ENCODE data around the gene BCLAF1. TPM values are rescaled to one million over a fixed set of nuclear protein-coding genes. Genes with fewer than 3 reads are reported as not detected.
A peak's percentile ranks its signal among the peaks of the same experiment; 100 is the strongest.

Gene BCLAF1
- total and polyA plus RNA-seq, 9 of the 15 experiments (the other 6 are each of a cell fraction or from before 2014, with no cell fraction given) = 65.4 to 286 (median 165) TPM

DNA sequence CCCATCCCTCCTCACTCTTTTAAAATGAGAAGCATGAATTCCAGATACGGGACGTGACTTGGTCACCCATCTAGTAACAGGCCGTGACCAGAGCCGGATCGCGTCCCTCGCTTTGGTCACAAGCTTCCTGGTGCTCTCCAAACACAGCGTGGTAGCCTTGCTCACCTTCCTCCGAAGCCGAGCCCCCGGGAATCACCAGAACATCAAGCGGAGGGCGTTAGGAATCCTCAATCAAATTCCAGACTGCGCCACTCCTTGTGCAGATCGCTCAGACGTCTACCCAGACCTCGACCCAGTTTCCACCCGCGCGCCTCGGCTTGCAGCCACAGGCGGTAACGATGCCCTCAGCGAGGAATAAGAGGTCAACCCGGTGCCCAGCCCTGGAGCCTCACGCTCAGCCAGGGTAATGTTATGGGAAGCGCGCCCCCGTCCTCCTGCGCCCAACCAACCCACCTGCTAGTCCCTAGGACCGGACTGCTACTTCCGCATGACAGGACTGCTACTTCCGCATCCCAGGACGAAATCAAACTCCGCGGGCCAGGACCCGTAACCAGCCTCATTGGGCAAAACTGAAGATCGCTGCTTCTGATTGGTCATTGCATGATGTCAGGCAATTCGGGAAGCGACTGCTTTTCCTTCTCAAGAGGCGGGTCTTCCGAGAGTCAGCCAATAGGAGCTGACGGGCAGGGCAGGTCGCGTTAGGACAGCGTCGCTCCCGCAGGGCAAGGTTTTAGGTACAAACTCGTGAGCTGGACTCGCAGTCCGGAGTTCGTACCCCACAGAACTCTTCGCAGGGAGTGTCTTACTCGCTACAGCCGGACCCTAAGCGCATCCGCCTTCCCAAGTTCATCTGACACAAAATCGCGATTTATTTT lies 39.6 kb downstream of the BCLAF1 start, which contains the start of gene MTFR2 (continued):
- TF ChIP-seq ETV1 (tag; conservative IDR thresholded peaks at IDR 0.05; ENCODE audit: low read depth) = peak; percentile 75
- peak; percentile 97 for TF ChIP-seq CREB1 (IDR thresholded peaks at IDR 0.05)
- TF ChIP-seq CREB1 (CRISPR knock-in tag; IDR thresholded peaks at IDR 0.05) = peak; percentile 96
- TF ChIP-seq ZNF77 (CRISPR knock-in tag; IDR thresholded peaks at IDR 0.05) = no peak
- no peak for TF ChIP-seq RBM14 (IDR thresholded peaks at IDR 0.05; ENCODE audit: borderline replicate concordance, insufficient read depth, low read depth, low read length)
- TF ChIP-seq KLF6 (CRISPR knock-in tag; IDR thresholded peaks at IDR 0.05; ENCODE audit: borderline replicate concordance) = peak; percentile 54; the same call in 1 of the 2 replicates
- TF ChIP-seq, protein P1, sequence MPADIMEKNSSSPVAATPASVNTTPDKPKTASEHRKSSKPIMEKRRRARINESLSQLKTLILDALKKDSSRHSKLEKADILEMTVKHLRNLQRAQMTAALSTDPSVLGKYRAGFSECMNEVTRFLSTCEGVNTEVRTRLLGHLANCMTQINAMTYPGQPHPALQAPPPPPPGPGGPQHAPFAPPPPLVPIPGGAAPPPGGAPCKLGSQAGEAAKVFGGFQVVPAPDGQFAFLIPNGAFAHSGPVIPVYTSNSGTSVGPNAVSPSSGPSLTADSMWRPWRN (IDR thresholded peaks at IDR 0.05; ENCODE audit: low read depth) = no peak
- TF ChIP-seq HNRNPUL1 (IDR thresholded peaks at IDR 0.05; ENCODE audit: low read length) = peak; percentile 72
- no peak for TF ChIP-seq ZKSCAN1 (IDR thresholded peaks at IDR 0.05; ENCODE audit: low read depth, low read length)
- TF ChIP-seq ZNF668 (CRISPR knock-in tag; IDR thresholded peaks at IDR 0.05) = no peak
- peak; percentile 99 for TF ChIP-seq ZBTB17 (CRISPR knock-in tag; IDR thresholded peaks at IDR 0.05)
- TF ChIP-seq ZNF551 (CRISPR knock-in tag; IDR thresholded peaks at IDR 0.05) = no peak
- TF ChIP-seq, protein P2, sequence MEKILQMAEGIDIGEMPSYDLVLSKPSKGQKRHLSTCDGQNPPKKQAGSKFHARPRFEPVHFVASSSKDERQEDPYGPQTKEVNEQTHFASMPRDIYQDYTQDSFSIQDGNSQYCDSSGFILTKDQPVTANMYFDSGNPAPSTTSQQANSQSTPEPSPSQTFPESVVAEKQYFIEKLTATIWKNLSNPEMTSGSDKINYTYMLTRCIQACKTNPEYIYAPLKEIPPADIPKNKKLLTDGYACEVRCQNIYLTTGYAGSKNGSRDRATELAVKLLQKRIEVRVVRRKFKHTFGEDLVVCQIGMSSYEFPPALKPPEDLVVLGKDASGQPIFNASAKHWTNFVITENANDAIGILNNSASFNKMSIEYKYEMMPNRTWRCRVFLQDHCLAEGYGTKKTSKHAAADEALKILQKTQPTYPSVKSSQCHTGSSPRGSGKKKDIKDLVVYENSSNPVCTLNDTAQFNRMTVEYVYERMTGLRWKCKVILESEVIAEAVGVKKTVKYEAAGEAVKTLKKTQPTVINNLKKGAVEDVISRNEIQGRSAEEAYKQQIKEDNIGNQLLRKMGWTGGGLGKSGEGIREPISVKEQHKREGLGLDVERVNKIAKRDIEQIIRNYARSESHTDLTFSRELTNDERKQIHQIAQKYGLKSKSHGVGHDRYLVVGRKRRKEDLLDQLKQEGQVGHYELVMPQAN (IDR thresholded peaks at IDR 0.05; ENCODE audit: borderline replicate concordance) = peak; percentile 100
- no peak for TF ChIP-seq KDM1A (IDR thresholded peaks at IDR 0.05)
- TF ChIP-seq SMAD2 (IDR thresholded peaks at IDR 0.05; ENCODE audit: low read depth, low read length) = no peak
- TF ChIP-seq, protein P3, sequence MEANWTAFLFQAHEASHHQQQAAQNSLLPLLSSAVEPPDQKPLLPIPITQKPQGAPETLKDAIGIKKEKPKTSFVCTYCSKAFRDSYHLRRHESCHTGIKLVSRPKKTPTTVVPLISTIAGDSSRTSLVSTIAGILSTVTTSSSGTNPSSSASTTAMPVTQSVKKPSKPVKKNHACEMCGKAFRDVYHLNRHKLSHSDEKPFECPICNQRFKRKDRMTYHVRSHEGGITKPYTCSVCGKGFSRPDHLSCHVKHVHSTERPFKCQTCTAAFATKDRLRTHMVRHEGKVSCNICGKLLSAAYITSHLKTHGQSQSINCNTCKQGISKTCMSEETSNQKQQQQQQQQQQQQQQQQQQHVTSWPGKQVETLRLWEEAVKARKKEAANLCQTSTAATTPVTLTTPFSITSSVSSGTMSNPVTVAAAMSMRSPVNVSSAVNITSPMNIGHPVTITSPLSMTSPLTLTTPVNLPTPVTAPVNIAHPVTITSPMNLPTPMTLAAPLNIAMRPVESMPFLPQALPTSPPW (CRISPR knock-in tag; IDR thresholded peaks at IDR 0.05) = no peak
- peak; percentile 59; the same call in 1 of the 2 replicates for TF ChIP-seq ZNF263 (CRISPR knock-in tag; IDR thresholded peaks at IDR 0.05; ENCODE audit: borderline replicate concordance)
- TF ChIP-seq, protein P4, sequence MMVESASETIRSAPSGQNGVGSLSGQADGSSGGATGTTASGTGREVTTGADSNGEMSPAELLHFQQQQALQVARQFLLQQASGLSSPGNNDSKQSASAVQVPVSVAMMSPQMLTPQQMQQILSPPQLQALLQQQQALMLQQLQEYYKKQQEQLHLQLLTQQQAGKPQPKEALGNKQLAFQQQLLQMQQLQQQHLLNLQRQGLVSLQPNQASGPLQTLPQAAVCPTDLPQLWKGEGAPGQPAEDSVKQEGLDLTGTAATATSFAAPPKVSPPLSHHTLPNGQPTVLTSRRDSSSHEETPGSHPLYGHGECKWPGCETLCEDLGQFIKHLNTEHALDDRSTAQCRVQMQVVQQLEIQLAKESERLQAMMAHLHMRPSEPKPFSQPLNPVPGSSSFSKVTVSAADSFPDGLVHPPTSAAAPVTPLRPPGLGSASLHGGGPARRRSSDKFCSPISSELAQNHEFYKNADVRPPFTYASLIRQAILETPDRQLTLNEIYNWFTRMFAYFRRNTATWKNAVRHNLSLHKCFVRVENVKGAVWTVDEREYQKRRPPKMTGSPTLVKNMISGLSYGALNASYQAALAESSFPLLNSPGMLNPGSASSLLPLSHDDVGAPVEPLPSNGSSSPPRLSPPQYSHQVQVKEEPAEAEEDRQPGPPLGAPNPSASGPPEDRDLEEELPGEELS (CRISPR knock-in tag; IDR thresholded peaks at IDR 0.05; ENCODE audit: borderline replicate concordance) = no peak
- peak; percentile 100 for TF ChIP-seq ELF1 (tag; IDR thresholded peaks at IDR 0.05)
- TF ChIP-seq, protein P5, sequence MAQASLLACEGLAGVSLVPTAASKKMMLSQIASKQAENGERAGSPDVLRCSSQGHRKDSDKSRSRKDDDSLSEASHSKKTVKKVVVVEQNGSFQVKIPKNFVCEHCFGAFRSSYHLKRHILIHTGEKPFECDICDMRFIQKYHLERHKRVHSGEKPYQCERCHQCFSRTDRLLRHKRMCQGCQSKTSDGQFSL (CRISPR knock-in tag; IDR thresholded peaks at IDR 0.05) = no peak
- TF ChIP-seq, protein P5 (tag; IDR thresholded peaks at IDR 0.05) = no peak
- TF ChIP-seq ZNF583 (CRISPR knock-in tag; IDR thresholded peaks at IDR 0.05) = no peak
